Muscle layer of duodenum (tissue), 2 donors: ENCODE results near the gene CPEB3.

Source experiments
- H3K27ac ChIP-seq: one replicate; pipeline ENCODE4 v1.7.0; 2013; ENCODE audit warnings: mild to moderate bottlenecking, low read length
- H3K27me3 ChIP-seq: one replicate; pipeline ENCODE4 v1.7.0; 2013; ENCODE audit warnings: low read depth, mild to moderate bottlenecking, control low read depth, low read length
- H3K36me3 ChIP-seq, 2 donors: one replicate each; pipeline ENCODE4 v1.7.0; 2013; ENCODE audit warnings: low read length in 2 of 2, control low read depth in 1 of 2, mild to moderate bottlenecking in 1 of 2; ENCODE audit not compliant: insufficient read depth in 2 of 2, control insufficient read depth in 1 of 2
- H3K4me1 ChIP-seq, 2 donors: one replicate each; pipeline ENCODE4 v1.7.0; 2013; ENCODE audit warnings: low read length in 2 of 2, mild to moderate bottlenecking in 2 of 2, control low read depth in 1 of 2, moderate library complexity in 1 of 2; ENCODE audit not compliant: insufficient read depth in 2 of 2, control insufficient read depth in 1 of 2
- H3K4me3 ChIP-seq, 2 donors: one replicate each; pipeline ENCODE4 v1.7.0; 2013; ENCODE audit warnings: low read length in 2 of 2, low read depth in 1 of 2, mild to moderate bottlenecking in 1 of 2
- H3K9me3 ChIP-seq, 2 donors: one replicate each; pipeline ENCODE4 v1.7.0; 2013; ENCODE audit warnings: low read length in 2 of 2, control low read depth in 1 of 2, mild to moderate bottlenecking in 1 of 2; ENCODE audit not compliant: control insufficient read depth in 1 of 2
- donor health status: healthy.

The CPEB3 gene

GRCh38 chr10:92303096-92303495 lies 12.2 kb upstream of the CPEB3 start:
- no peaks in the 10 kb centered on the region for H3K4me1 ChIP-seq
- H3K36me3 ChIP-seq = no peaks in the 10 kb centered on the region
- no peak overlapping the region for H3K27ac ChIP-seq
- H3K4me3 ChIP-seq = no peak overlapping the region
- H3K27me3 ChIP-seq = no peaks in the 10 kb centered on the region
- H3K9me3 ChIP-seq = no peaks in the 10 kb centered on the region

- Histone ChIP-seq H3K27ac (no peak overlapping the region), H3K36me3 (peaks cover 0 to 3% of the 10 kb centered on the region in 2 donors), H3K4me3 (no peak overlapping the region), H3K9me3 (no peaks in the 10 kb centered on the region), H3K27me3 (no peaks in the 10 kb centered on the region), H3K4me1 (no peaks in the 10 kb centered on the region)
Observed at GRCh38 chr10:92298487-92298886, 7.6 kb upstream of the CPEB3 start.

- Histone ChIP-seq H3K27ac (peak overlapping the region; percentile 89), H3K4me1 (peaks cover 6 to 16% of the 10 kb centered on the region in 2 donors), H3K27me3 (no peaks in the 10 kb centered on the region), H3K9me3 (no peaks in the 10 kb centered on the region), H3K36me3 (peaks cover 0 to 11% of the 10 kb centered on the region in 2 donors), H3K4me3 (peak overlapping the region; percentile 74 to 98)
Observed at GRCh38 chr10:92291921-92292845, 1.3 kb upstream of the CPEB3 start.

- H3K27me3 ChIP-seq = no peaks in the 10 kb centered on the region
- H3K36me3 ChIP-seq = peaks cover 0 to 11% of the 10 kb centered on the region in 2 donors
- H3K4me3 ChIP-seq = peak overlapping the region; percentile 74 to 98
- peaks cover 6 to 16% of the 10 kb centered on the region in 2 donors for H3K4me1 ChIP-seq
- H3K9me3 ChIP-seq = no peaks in the 10 kb centered on the region
- peak overlapping the region; percentile 89 for H3K27ac ChIP-seq
Observed at GRCh38 chr10:92291616-92291865, 663 bp upstream of the CPEB3 start.

GRCh38 chr10:92290076-92290836 lies 622 bp downstream of the CPEB3 start:
- Histone ChIP-seq H3K27ac (peak overlapping the region; percentile 95), H3K36me3 (peaks cover 0 to 11% of the 10 kb centered on the region in 2 donors), H3K4me1 (peaks cover 6 to 16% of the 10 kb centered on the region in 2 donors), H3K27me3 (no peaks in the 10 kb centered on the region), H3K9me3 (no peaks in the 10 kb centered on the region), H3K4me3 (peak overlapping the region; percentile 96 to 98)

- no peak overlapping the region for H3K4me3 ChIP-seq
- peak overlapping the region; percentile 88 for H3K27ac ChIP-seq
- H3K9me3 ChIP-seq = no peaks in the 10 kb centered on the region
- H3K36me3 ChIP-seq = no peaks in the 10 kb centered on the region
- H3K27me3 ChIP-seq = no peaks in the 10 kb centered on the region
- H3K4me1 ChIP-seq = peaks cover 5 to 9% of the 10 kb centered on the region in 2 donors
Observed at GRCh38 chr10:92284112-92284704, 6.7 kb downstream of the CPEB3 start.

- no peaks in the 10 kb centered on the region for H3K36me3 ChIP-seq
- peaks cover 0 to 5% of the 10 kb centered on the region in 2 donors for H3K4me1 ChIP-seq
- peak overlapping the region; percentile 28 to 53 for H3K4me3 ChIP-seq
- no peak overlapping the region for H3K27ac ChIP-seq
- H3K27me3 ChIP-seq = no peaks in the 10 kb centered on the region
- H3K9me3 ChIP-seq = no peaks in the 10 kb centered on the region
Observed at GRCh38 chr10:92278996-92279696, 11.7 kb downstream of the CPEB3 start.

- Histone ChIP-seq H3K4me3 (no peak overlapping the region), H3K36me3 (no peaks in the 10 kb centered on the region), H3K4me1 (peaks cover 0 to 4% of the 10 kb centered on the region in 2 donors), H3K9me3 (no peaks in the 10 kb centered on the region), H3K27ac (no peak overlapping the region), H3K27me3 (no peaks in the 10 kb centered on the region)
Observed at GRCh38 chr10:92274071-92274470, 16.8 kb downstream of the CPEB3 start.

- H3K4me1 ChIP-seq = peaks cover 0 to 5% of the 10 kb centered on the region in 2 donors
Observed at GRCh38 chr10:92268748-92269147, 22.1 kb downstream of the CPEB3 start.

GRCh38 chr10:92267343-92267742 lies 23.5 kb downstream of the CPEB3 start:
- peaks cover 0 to 5% of the 10 kb centered on the region in 2 donors for H3K4me1 ChIP-seq
- no peak overlapping the region for H3K27ac ChIP-seq
- H3K9me3 ChIP-seq = no peaks in the 10 kb centered on the region
- H3K4me3 ChIP-seq = no peak overlapping the region
- no peaks in the 10 kb centered on the region for H3K27me3 ChIP-seq
- H3K36me3 ChIP-seq = no peaks in the 10 kb centered on the region

More at GRCh38 chr10:92268748-92269147, 22.1 kb downstream of the CPEB3 start:
- Histone ChIP-seq H3K36me3 (no peaks in the 10 kb centered on the region), H3K27ac (no peak overlapping the region), H3K9me3 (no peaks in the 10 kb centered on the region), H3K27me3 (no peaks in the 10 kb centered on the region), H3K4me3 (no peak overlapping the region)
